Sciatic nerve (tissue), 1 donor: Measurements from ENCODE around the gene LCMT1. TPM values are rescaled to one million over a fixed set of nuclear protein-coding genes. Genes with fewer than 3 reads are reported as not detected.

Experiments
- total RNA-seq: library from RNA; stranded (reverse); fragmentation: NEBNext Ultra II Directional; extraction: Animal tissue kit (Norgen Biotek cat#: 25700); gene quantifications from one replicate; pipeline ENCODE4 v1.2.1, GENCODE V29; 2021
- donor health status: DM: no; HTN: no; CAD: no.

LCMT1 gene
- total RNA-seq, 1 donor from 2014 or later, result 32.7 TPM

Other genes with a start within 250 kb of the LCMT1 start
- 130 TPM for gene ARHGAP17, start 96.4 kb upstream of the LCMT1 start, total RNA-seq
- gene AQP8, start 105.2 kb downstream of the LCMT1 start, total RNA-seq, result not detected
- 5.9 TPM for gene ZKSCAN2, start 146.1 kb downstream of the LCMT1 start, total RNA-seq